GM12878 (cell line): ENCODE results near the gene LYL1. TPM values are rescaled to one million over a fixed set of nuclear protein-coding genes. Genes with fewer than 3 reads are reported as not detected.

ENCODE experiments used
- ATAC-seq: fragments of 200-7000 bp; cut with Tn5 transposase; 3 replicates; pipeline ENCODE4 v1.9.1; 2020; ENCODE audit warnings: mild to moderate bottlenecking, moderate library complexity
- BruUV-seq: library from RNA; stranded (reverse); fragments of 400-500 nt; replicated peaks from 2 replicates; lab custom pipeline; 2021; lab: Mats Ljungman, UMichigan
- CTCF ChIA-PET: fragments of 300-600 bp; sonication (Branson Sonifier 250); formaldehyde crosslinking; extraction: SDS; loops from one replicate; lab custom pipeline; 2021; ENCODE audit warnings: inconsistent platforms; lab: Yijun Ruan, JAX
- POLR2A ChIA-PET: fragments of 350-600 bp; formaldehyde crosslinking; extraction: SDS; loops from one replicate; lab custom pipeline; 2021; ENCODE audit warnings: inconsistent platforms; lab: Charles Lee
- RAD21 ChIA-PET: fragments of 300-600 bp; sonication (Branson Sonifier 250); formaldehyde crosslinking; loops from one replicate; lab custom pipeline; 2023; ENCODE audit warnings: antibody characterized with exemption; ENCODE audit not compliant: unreplicated experiment; lab: Charles Lee
- SMC1A ChIA-PET: fragments of 300-600 bp; sonication (Branson Sonifier 250); formaldehyde crosslinking; loops from one replicate; lab custom pipeline; 2023; ENCODE audit not compliant: unreplicated experiment, uncharacterized antibody; lab: Charles Lee
- DNase-seq: peaks from one replicate; pipeline ENCODE4 v3.0.0-alpha.2; 2011; ENCODE audit warnings: low read depth, low spot score
- FAIRE-seq: peaks from 3 replicates; lab custom pipeline; 2011; peaks lifted over from hg19 to GRCh38; lab: Jason Lieb, UNC
- H2AFZ ChIP-seq: 2 replicates; pipeline ENCODE4 v1.6.0; 2011; ENCODE audit warnings: low read depth, low read length, control low read depth; ENCODE audit not compliant: control insufficient read depth
- H3K27ac ChIP-seq: 2 replicates; pipeline ENCODE4 v1.5.1; 2011; ENCODE audit warnings: control low read depth; ENCODE audit not compliant: control insufficient read depth, insufficient read depth
- H3K27me3 ChIP-seq, 2 experiments: replicated peaks in 1 of 2; 2 replicates each; pipeline versions ENCODE4 v1.6.0 to v1.6.1; 2011; ENCODE audit warnings: low read length in 1 of 2; ENCODE audit not compliant: control insufficient read depth in 2 of 2, insufficient read depth in 2 of 2
- H3K36me3 ChIP-seq, 2 experiments: 2 replicates each; pipeline ENCODE4 v1.5.1; 2011; ENCODE audit warnings: low read length in 1 of 2; ENCODE audit not compliant: control insufficient read depth in 2 of 2, insufficient read depth in 2 of 2
- H3K4me1 ChIP-seq: 2 replicates; pipeline ENCODE4 v1.6.1; 2011; ENCODE audit warnings: mild to moderate bottlenecking, low read length, moderate library complexity, mixed read lengths; ENCODE audit not compliant: control insufficient read depth, insufficient read depth
- H3K4me2 ChIP-seq: 2 replicates; pipeline ENCODE4 v1.6.0; 2011; ENCODE audit warnings: control low read depth; ENCODE audit not compliant: control insufficient read depth, insufficient read depth
- H3K4me3 ChIP-seq: fragments of 200-600 bp; sonication (generic); 2 replicates; pipeline ENCODE4 v1.5.1; 2016
- H3K79me2 ChIP-seq: 2 replicates; pipeline ENCODE4 v1.6.0; 2011; ENCODE audit warnings: low read length; ENCODE audit not compliant: control insufficient read depth, insufficient read depth
- H3K9ac ChIP-seq: 2 replicates; pipeline ENCODE4 v1.8.0; 2011; ENCODE audit warnings: low read length, control low read depth, mixed read lengths; ENCODE audit not compliant: control insufficient read depth, insufficient read depth
- H3K9me3 ChIP-seq: replicated peaks from 3 replicates; pipeline ENCODE4 v1.5.1; 2011; ENCODE audit warnings: mild to moderate bottlenecking, low read length; ENCODE audit not compliant: control insufficient read depth, insufficient read depth
- H4K20me1 ChIP-seq: 2 replicates; pipeline ENCODE4 v1.6.0; 2011; ENCODE audit not compliant: control insufficient read depth, insufficient read depth
- E2F8 ChIP-seq: fragments of 450-650 bp; IDR thresholded peaks from 2 replicates; pipeline ENCODE4 v1.6.1; 2018; ENCODE audit warnings: mild to moderate bottlenecking, low read depth, moderate library complexity; ENCODE audit not compliant: partially characterized antibody
- NRF1 ChIP-seq: conservative IDR thresholded peaks from 2 replicates; pipeline ENCODE4 v1.6.1; 2011; ENCODE audit warnings: mild to moderate bottlenecking, low read depth, low read length, improper control_type of control experiment
- PAX5 ChIP-seq: IDR thresholded peaks from 2 replicates; pipeline ENCODE4 v1.6.1; 2011; ENCODE audit warnings: low read depth, low read length, borderline replicate concordance
- PAX8 ChIP-seq: fragments of 450-650 bp; IDR thresholded peaks from 2 replicates; pipeline ENCODE4 v1.6.1; 2017; ENCODE audit warnings: mild to moderate bottlenecking, moderate library complexity
- SIX5 ChIP-seq: IDR thresholded peaks from 2 replicates; pipeline ENCODE4 v1.6.1; 2011; ENCODE audit warnings: mild to moderate bottlenecking, low read depth, low read length, moderate library complexity; ENCODE audit not compliant: severe bottlenecking
- WGBS: methylation state at CpG from one replicate; pipeline ENCODE4 v1.1.6; 2016; ENCODE audit warnings: low lambda C conversion rate; ENCODE audit not compliant: insufficient replicate concordance, insufficient coverage; ENCODE audit errors: missing lambda C conversion rate; 5-methylcytosine and 5-hydroxymethylcytosine counted together
- in situ Hi-C: fragments of 300-500 bp; cut with MboI; formaldehyde crosslinking; loops from 9 replicates; pipeline ENCODE4 v1.14.3; 2018; ENCODE audit warnings: mixed read lengths
- intact Hi-C: fragments of 100-400 bp; cut with micrococcal nuclease; formaldehyde crosslinking; loops from one replicate; pipeline ENCODE4 v1.14.2; 2022; ENCODE audit not compliant: unreplicated experiment
- polyA plus RNA-seq, 11 experiments: library from polyadenylated mRNA; depleted of rRNA in 4 of 11; unstranded in 6 of 11; stranded (reverse) in 5 of 11; fragments of >200 nt; fragmentation: Nextera tagmentation in 4 of 11; fragmentation: Illumina TruSeq in 1 of 11; extraction: Ambion mirVana in 4 of 11; extraction: Trizol in 1 of 11; gene quantifications; 1 replicate in 1 of 11; 2 replicates in 10 of 11; pipeline versions ENCODE4 v1.2.1 to v1.2.3, GENCODE V29; 2011 to 2016; ENCODE audit warnings: inconsistent platforms in 2 of 11, missing spikeins in 2 of 11, low read depth in 1 of 11
- total RNA-seq, 4 experiments: library from RNA; depleted of rRNA in 3 of 4; stranded (reverse); fragments of >200 nt in 3 of 4; fragmentation: Illumina TruSeq in 1 of 4; extraction: Trizol in 1 of 4; gene quantifications; 2 replicates each; pipeline versions ENCODE4 v1.2.1 to v1.2.3, GENCODE V29; 2013 to 2021
- TF ChIP-seq, protein P1 (sequence below): fragments of 450-650 bp; IDR thresholded peaks from 2 replicates; pipeline ENCODE4 v1.6.1; 2017; ENCODE audit warnings: borderline replicate concordance
- TF ChIP-seq, protein P2 (sequence below): fragments of 450-650 bp; formaldehyde crosslinking; IDR thresholded peaks from 2 replicates; pipeline ENCODE4 v1.4.0; 2020; ENCODE audit warnings: mild to moderate bottlenecking, moderate library complexity

The LYL1 gene
- total and polyA plus RNA-seq, 10 of the 15 experiments (the other 5 are each of a cell fraction or from before 2014, with no cell fraction given) = 0.10 to 34.8 (median 4.4) TPM

GRCh38 chr19:13087795-13088537 is 14.7 kb downstream of the LYL1 start:
- H3K4me1 ChIP-seq = no peaks in the 10 kb centered on the region
- no peak for FAIRE-seq
- in situ Hi-C loops (no loop called here), intact Hi-C loops (no loop called here)
- H4K20me1 ChIP-seq = no peaks in the 10 kb centered on the region
- no peak overlapping the region for H3K9ac ChIP-seq
- H3K27ac ChIP-seq = no peak overlapping the region
- no peaks in the 10 kb centered on the region for H3K27me3 ChIP-seq
- ChIA-PET RAD21 (no interaction called here), SMC1A (no interaction called here), POLR2A (no interaction called here), CTCF (interaction anchor here (1.2 to 3.1 kb wide), 2 partner anchors 55 to 110 kb away, joined by 3 to 19 read pairs; no protein-coding TSS in a partner anchor)
- H3K36me3 ChIP-seq = no peaks in the 10 kb centered on the region
- no peak for TF ChIP-seq PAX5
- no peak for TF ChIP-seq E2F8
- no peak for TF ChIP-seq NRF1
- TF ChIP-seq, protein P1, sequence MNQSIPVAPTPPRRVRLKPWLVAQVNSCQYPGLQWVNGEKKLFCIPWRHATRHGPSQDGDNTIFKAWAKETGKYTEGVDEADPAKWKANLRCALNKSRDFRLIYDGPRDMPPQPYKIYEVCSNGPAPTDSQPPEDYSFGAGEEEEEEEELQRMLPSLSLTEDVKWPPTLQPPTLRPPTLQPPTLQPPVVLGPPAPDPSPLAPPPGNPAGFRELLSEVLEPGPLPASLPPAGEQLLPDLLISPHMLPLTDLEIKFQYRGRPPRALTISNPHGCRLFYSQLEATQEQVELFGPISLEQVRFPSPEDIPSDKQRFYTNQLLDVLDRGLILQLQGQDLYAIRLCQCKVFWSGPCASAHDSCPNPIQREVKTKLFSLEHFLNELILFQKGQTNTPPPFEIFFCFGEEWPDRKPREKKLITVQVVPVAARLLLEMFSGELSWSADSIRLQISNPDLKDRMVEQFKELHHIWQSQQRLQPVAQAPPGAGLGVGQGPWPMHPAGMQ = no peak
- TF ChIP-seq, protein P2, sequence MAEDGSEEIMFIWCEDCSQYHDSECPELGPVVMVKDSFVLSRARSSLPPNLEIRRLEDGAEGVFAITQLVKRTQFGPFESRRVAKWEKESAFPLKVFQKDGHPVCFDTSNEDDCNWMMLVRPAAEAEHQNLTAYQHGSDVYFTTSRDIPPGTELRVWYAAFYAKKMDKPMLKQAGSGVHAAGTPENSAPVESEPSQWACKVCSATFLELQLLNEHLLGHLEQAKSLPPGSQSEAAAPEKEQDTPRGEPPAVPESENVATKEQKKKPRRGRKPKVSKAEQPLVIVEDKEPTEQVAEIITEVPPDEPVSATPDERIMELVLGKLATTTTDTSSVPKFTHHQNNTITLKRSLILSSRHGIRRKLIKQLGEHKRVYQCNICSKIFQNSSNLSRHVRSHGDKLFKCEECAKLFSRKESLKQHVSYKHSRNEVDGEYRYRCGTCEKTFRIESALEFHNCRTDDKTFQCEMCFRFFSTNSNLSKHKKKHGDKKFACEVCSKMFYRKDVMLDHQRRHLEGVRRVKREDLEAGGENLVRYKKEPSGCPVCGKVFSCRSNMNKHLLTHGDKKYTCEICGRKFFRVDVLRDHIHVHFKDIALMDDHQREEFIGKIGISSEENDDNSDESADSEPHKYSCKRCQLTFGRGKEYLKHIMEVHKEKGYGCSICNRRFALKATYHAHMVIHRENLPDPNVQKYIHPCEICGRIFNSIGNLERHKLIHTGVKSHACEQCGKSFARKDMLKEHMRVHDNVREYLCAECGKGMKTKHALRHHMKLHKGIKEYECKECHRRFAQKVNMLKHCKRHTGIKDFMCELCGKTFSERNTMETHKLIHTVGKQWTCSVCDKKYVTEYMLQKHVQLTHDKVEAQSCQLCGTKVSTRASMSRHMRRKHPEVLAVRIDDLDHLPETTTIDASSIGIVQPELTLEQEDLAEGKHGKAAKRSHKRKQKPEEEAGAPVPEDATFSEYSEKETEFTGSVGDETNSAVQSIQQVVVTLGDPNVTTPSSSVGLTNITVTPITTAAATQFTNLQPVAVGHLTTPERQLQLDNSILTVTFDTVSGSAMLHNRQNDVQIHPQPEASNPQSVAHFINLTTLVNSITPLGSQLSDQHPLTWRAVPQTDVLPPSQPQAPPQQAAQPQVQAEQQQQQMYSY (CRISPR knock-in tag) = no peak
- TF ChIP-seq SIX5 = no peak
- TF ChIP-seq PAX8 = no peak
- no peak overlapping the region for H2AFZ ChIP-seq
- no peak for DNase-seq
- no peak for ATAC-seq
- H3K79me2 ChIP-seq = no peaks in the 10 kb centered on the region
- H3K4me2 ChIP-seq = no peak overlapping the region
- BruUV-seq = no TSS peak
- 70% methylated on average over 29 of the region's 37 CpGs for WGBS
- H3K9me3 ChIP-seq = no peaks in the 10 kb centered on the region
- H3K4me3 ChIP-seq = no peak overlapping the region
